GM18502 (cell line): Measurements from ENCODE around the gene EIF2S1.
A peak's percentile ranks its signal among the peaks of the same experiment; 100 is the strongest.
"Not testable (repeated sequence)": the region's sequence is repeated elsewhere in the genome, so short reads cannot be mapped to it uniquely, and the experiment has no call there.

Experiments used
- ATAC-seq: cut with Tn5 transposase; IDR thresholded peaks from one replicate; pipeline ENCODE4 v1.9.1; 2021; ENCODE audit warnings: mild to moderate bottlenecking; ENCODE audit not compliant: unreplicated experiment, poor library complexity

EIF2S1 gene

GRCh38 chr14:67409461-67409860, 49.3 kb downstream of the EIF2S1 start:
- no peak for ATAC-seq

GRCh38 chr14:67410313-67410712, 50.2 kb downstream of the EIF2S1 start:
- no peak for ATAC-seq

GRCh38 chr14:67411370-67411769, 51.2 kb downstream of the EIF2S1 start:
- ATAC-seq = no peak

- ATAC-seq = no peak
Observed at GRCh38 chr14:67411820-67412421, 51.8 kb downstream of the EIF2S1 start, which contains the start of gene PLEK2. PLEK2 (minus strand) TSS chr14:67412165; CDS start chr14:67412059, 106 bp downstream.

GRCh38 chr14:67413806-67414769, 54.0 kb downstream of the EIF2S1 start:
- no peak for ATAC-seq

GRCh38 chr14:67415610-67416009, 55.5 kb downstream of the EIF2S1 start:
- ATAC-seq = not testable (repeated sequence)

GRCh38 chr14:67416085-67416484, 56.0 kb downstream of the EIF2S1 start:
- no peak for ATAC-seq

- ATAC-seq = no peak
Observed at GRCh38 chr14:67416810-67417209, 56.7 kb downstream of the EIF2S1 start.

- ATAC-seq = no peak
Observed at GRCh38 chr14:67417633-67418032, 57.5 kb downstream of the EIF2S1 start.

- no peak for ATAC-seq
Observed at GRCh38 chr14:67418401-67419191, 58.5 kb downstream of the EIF2S1 start.

GRCh38 chr14:67420102-67420739, 60.1 kb downstream of the EIF2S1 start:
- ATAC-seq = peak; percentile 46

GRCh38 chr14:67421356-67422224, 61.5 kb downstream of the EIF2S1 start:
- ATAC-seq = no peak

- ATAC-seq = no peak
Observed at GRCh38 chr14:67423424-67423823, 63.3 kb downstream of the EIF2S1 start.

GRCh38 chr14:67424539-67424938, 64.4 kb downstream of the EIF2S1 start:
- ATAC-seq = no peak

GRCh38 chr14:67425608-67426007, 65.5 kb downstream of the EIF2S1 start:
- ATAC-seq = no peak

- ATAC-seq = no peak
Observed at GRCh38 chr14:67426161-67426560, 66.0 kb downstream of the EIF2S1 start.

GRCh38 chr14:67426983-67427606, 67.0 kb downstream of the EIF2S1 start:
- no peak for ATAC-seq

- no peak for ATAC-seq
Observed at GRCh38 chr14:67428501-67429031, 68.4 kb downstream of the EIF2S1 start.
